Measurements from ENCODE around the gene ARHGEF25.
A peak's percentile ranks its signal among the peaks of the same experiment; 100 is the strongest.
"Not testable (repeated sequence)": the region's sequence is repeated elsewhere in the genome, so short reads cannot be mapped to it uniquely, and the experiment has no call there.

ARHGEF25 gene

DNA sequence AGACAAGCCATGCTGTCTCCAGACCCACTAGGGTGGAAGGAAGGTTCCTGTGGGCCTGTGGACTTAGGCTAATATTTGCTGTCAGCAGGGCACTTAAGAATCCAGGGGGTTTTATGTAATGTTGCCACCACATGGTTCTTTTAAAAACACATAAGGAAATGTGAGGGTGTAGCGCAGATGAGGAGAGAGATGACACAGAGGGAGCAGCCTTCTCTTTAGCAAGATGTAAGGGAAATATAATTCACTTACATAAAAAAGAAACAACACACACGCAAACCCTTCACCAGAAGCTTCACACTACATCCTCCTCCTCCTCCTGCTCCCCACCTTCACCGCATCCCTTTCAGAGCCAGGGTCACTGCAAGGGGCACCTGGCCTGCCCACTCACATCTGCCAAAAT is 25.1 kb upstream of the ARHGEF25 start:
- no peak for TF ChIP-seq CTCF (IDR thresholded peaks at IDR 0.05; ENCODE audit: borderline replicate concordance, insufficient read depth, low read depth, low read length)
- H3K4me3 ChIP-seq (ENCODE audit: low read depth, low read length), result no peak overlapping the region

GRCh38 chr12:57586832-57587429 is 24.3 kb upstream of the ARHGEF25 start:
- no peak for TF ChIP-seq CTCF (IDR thresholded peaks at IDR 0.05; ENCODE audit: borderline replicate concordance, insufficient read depth, low read depth, low read length)
- H3K4me3 ChIP-seq (ENCODE audit: low read depth, low read length), result no peak overlapping the region

- not testable (repeated sequence) for H3K4me3 ChIP-seq (ENCODE audit: low read depth, low read length)
Observed at GRCh38 chr12:57588951-57589610, 22.2 kb upstream of the ARHGEF25 start.

DNA sequence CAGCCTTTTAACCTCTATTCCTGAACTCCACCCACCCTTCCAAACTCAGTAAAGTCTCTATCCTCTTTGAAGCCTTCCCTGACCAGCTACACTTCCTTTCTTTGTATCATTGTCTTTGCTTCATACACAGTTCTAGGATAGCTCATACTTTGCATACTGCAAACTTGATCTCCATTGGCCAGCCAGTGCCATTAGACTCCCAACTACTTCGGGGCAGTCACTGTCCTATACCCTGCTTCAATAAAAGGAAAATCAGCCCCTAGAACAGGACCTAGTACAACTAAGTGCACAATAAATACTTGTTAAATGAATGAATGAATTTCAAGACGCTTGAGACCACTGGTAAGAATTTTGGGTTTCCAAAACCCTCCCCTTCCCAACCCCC is 20.8 kb upstream of the ARHGEF25 start:
- TF ChIP-seq CTCF (IDR thresholded peaks at IDR 0.05; ENCODE audit: borderline replicate concordance, insufficient read depth, low read depth, low read length), result no peak
- peak overlapping the region; percentile 92 for H3K4me3 ChIP-seq (ENCODE audit: low read depth, low read length)

DNA sequence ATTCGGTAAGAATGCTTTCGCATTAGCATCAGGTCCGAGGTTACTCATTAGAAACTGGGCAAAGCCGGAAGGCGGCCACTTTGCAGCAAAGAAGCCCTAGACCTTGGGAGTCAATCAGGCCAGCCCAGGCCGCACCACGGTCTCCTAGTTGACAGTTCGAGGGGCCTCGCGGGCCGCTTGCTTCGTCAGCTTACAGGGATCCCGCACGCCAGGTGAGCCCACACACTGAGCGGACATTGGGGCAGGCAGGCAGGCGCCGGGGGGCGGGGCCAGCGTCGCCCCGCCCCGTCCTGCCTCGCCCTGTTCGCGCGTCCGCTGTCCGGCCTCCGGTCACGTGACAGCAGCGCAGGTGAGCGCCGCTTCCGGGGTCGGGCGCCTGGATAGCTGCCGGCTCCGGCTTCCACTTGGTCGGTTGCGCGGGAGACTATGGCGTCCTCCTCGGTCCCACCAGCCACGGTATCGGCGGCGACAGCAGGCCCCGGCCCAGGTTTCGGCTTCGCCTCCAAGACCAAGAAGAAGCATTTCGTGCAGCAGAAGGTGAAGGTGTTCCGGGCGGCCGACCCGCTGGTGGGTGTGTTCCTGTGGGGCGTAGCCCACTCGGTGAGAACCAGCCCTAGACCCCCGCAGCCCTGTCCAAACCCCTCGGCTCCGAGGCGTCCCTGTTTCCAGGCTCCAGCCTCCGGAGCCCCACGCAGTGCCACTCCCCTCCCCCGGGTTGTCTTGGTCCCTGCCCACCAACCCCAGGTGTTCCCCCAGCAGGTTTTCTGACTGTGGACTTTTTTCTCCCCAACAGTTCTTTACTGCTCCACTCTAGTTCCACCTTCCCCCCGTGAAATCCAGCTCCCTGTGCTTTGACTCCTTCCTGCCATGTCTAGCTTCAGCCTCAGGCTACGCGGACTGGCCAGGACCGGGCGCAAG is 20.1 kb upstream of the ARHGEF25 start, which contains the start of gene PIP4K2C:
Gene PIP4K2C, plus strand, starts transcription at position 329 of the 918 bp plus-strand sequence. Its CDS starts 98 bp downstream, at position 427.
- TF ChIP-seq CTCF (IDR thresholded peaks at IDR 0.05; ENCODE audit: borderline replicate concordance, insufficient read depth, low read depth, low read length), result no peak
- peak within 1 kb of the TSS; percentile 92 for H3K4me3 ChIP-seq (ENCODE audit: low read depth, low read length)

- no peak for TF ChIP-seq CTCF (IDR thresholded peaks at IDR 0.05; ENCODE audit: borderline replicate concordance, insufficient read depth, low read depth, low read length)
- H3K4me3 ChIP-seq (ENCODE audit: low read depth, low read length), result peak overlapping the region; percentile 92
Observed at GRCh38 chr12:57591782-57592325, 19.4 kb upstream of the ARHGEF25 start.

GRCh38 chr12:57592551-57593165 is 18.6 kb upstream of the ARHGEF25 start:
- no peak for TF ChIP-seq CTCF (IDR thresholded peaks at IDR 0.05; ENCODE audit: borderline replicate concordance, insufficient read depth, low read depth, low read length)
- no peak overlapping the region for H3K4me3 ChIP-seq (ENCODE audit: low read depth, low read length)

All from GM12875 (cell line).